H9 (cell line): ENCODE data around the gene TMEM117. TPM values are rescaled to one million over a fixed set of nuclear protein-coding genes. Genes with fewer than 3 reads are reported as not detected.

Source experiments
- DNase-seq: peaks from one replicate; pipeline ENCODE4 v3.0.0-alpha.2; 2017
- H2AFZ ChIP-seq: one replicate; pipeline ENCODE4 v1.6.1; 2013; ENCODE audit warnings: mild to moderate bottlenecking, low read length, control low read depth, moderate library complexity
- H2AK5ac ChIP-seq: 2 replicates; pipeline ENCODE4 v1.6.1; 2013; ENCODE audit warnings: low read length, control low read depth, mixed read lengths; ENCODE audit not compliant: insufficient read length
- H2BK120ac ChIP-seq: one replicate; pipeline ENCODE4 v1.6.1; 2013; ENCODE audit warnings: low read depth, mild to moderate bottlenecking, low read length, control low read depth, inconsistent platforms; ENCODE audit not compliant: poor library complexity, severe bottlenecking
- H2BK12ac ChIP-seq: 2 replicates; pipeline ENCODE4 v1.6.1; 2013; ENCODE audit warnings: low read length, control low read depth, mixed read lengths, low read depth; ENCODE audit not compliant: insufficient read length
- H2BK15ac ChIP-seq: 2 replicates; pipeline ENCODE4 v1.6.1; 2013; ENCODE audit warnings: low read depth, low read length, control low read depth
- H2BK20ac ChIP-seq: one replicate; pipeline ENCODE4 v1.6.1; 2013; ENCODE audit warnings: low read depth, mild to moderate bottlenecking, low read length, control low read depth, inconsistent platforms; ENCODE audit not compliant: poor library complexity, severe bottlenecking
- H2BK5ac ChIP-seq: 2 replicates; pipeline ENCODE4 v1.6.1; 2013; ENCODE audit warnings: low read length, control low read depth, mixed read lengths; ENCODE audit not compliant: insufficient read length
- H3K14ac ChIP-seq: 2 replicates; pipeline ENCODE4 v1.6.1; 2013; ENCODE audit warnings: low read length, control low read depth; ENCODE audit not compliant: insufficient read depth
- H3K18ac ChIP-seq: 2 replicates; pipeline ENCODE4 v1.6.1; 2013; ENCODE audit warnings: low read depth, mild to moderate bottlenecking, mixed read lengths, low read length, control low read depth; ENCODE audit not compliant: insufficient read length
- H3K23ac ChIP-seq: 2 replicates; pipeline ENCODE4 v1.6.1; 2013; ENCODE audit warnings: low read length, control low read depth, mixed read lengths, low read depth; ENCODE audit not compliant: insufficient read length
- H3K23me2 ChIP-seq: 2 replicates; pipeline ENCODE4 v1.6.1; 2013; ENCODE audit warnings: low read depth, mild to moderate bottlenecking, mixed read lengths, low read length, control low read depth; ENCODE audit not compliant: insufficient read length, poor library complexity, severe bottlenecking
- H3K27ac ChIP-seq: 2 replicates; pipeline ENCODE4 v1.5.1; 2013; ENCODE audit warnings: low read length, control low read depth, mixed read lengths, low read depth; ENCODE audit not compliant: insufficient read length
- H3K27me3 ChIP-seq: 2 replicates; pipeline ENCODE4 v1.6.1; 2013; ENCODE audit warnings: low read length, control low read depth, inconsistent platforms; ENCODE audit not compliant: insufficient read depth
- H3K4ac ChIP-seq: 2 replicates; pipeline ENCODE4 v1.6.1; 2013; ENCODE audit warnings: low read depth, mild to moderate bottlenecking, control low read depth, inconsistent platforms, low read length, moderate library complexity
- H3K4me1 ChIP-seq: 2 replicates; pipeline ENCODE4 v1.6.1; 2013; ENCODE audit warnings: low read length, control low read depth, inconsistent platforms; ENCODE audit not compliant: insufficient read depth
- H3K4me2 ChIP-seq: 2 replicates; pipeline ENCODE4 v1.6.1; 2013; ENCODE audit warnings: low read length, control low read depth, mixed read lengths; ENCODE audit not compliant: insufficient read length, insufficient read depth
- H3K56ac ChIP-seq: 2 replicates; pipeline ENCODE4 v1.6.1; 2013; ENCODE audit warnings: low read depth, mild to moderate bottlenecking, mixed read lengths, low read length, control low read depth; ENCODE audit not compliant: insufficient read length
- H3K79me1 ChIP-seq: 2 replicates; pipeline ENCODE4 v1.6.1; 2013; ENCODE audit warnings: low read depth, mild to moderate bottlenecking, moderate library complexity, low read length, control low read depth, inconsistent platforms; ENCODE audit not compliant: insufficient read depth, poor library complexity, severe bottlenecking
- H3K79me2 ChIP-seq: 2 replicates; pipeline ENCODE4 v1.6.1; 2013; ENCODE audit warnings: low read length, control low read depth, inconsistent platforms; ENCODE audit not compliant: insufficient read depth
- H3K9ac ChIP-seq: 2 replicates; pipeline ENCODE4 v1.6.1; 2013; ENCODE audit warnings: low read length, control low read depth, mixed read lengths; ENCODE audit not compliant: insufficient read length; ENCODE audit errors: extremely low read depth
- H3K9me3 ChIP-seq: one replicate; pipeline ENCODE4 v1.6.1; 2013; ENCODE audit warnings: low read depth, low read length, inconsistent platforms; ENCODE audit not compliant: control insufficient read depth
- H3T11ph ChIP-seq: one replicate; pipeline ENCODE4 v1.6.1; 2013; ENCODE audit warnings: mild to moderate bottlenecking, low read length, control low read depth, inconsistent platforms
- H4K20me1 ChIP-seq: one replicate; pipeline ENCODE4 v1.6.1; 2013; ENCODE audit not compliant: control insufficient read depth, insufficient read length, insufficient read depth
- H4K5ac ChIP-seq: 2 replicates; pipeline ENCODE4 v1.6.1; 2013; ENCODE audit warnings: low read depth, mild to moderate bottlenecking, mixed read lengths, low read length, control low read depth; ENCODE audit not compliant: insufficient read length
- H4K8ac ChIP-seq: replicated peaks from 2 replicates; pipeline ENCODE4 v1.6.1; 2013; ENCODE audit warnings: low read length, control low read depth, mixed read lengths, low read depth; ENCODE audit not compliant: insufficient read length
- H4K91ac ChIP-seq: 2 replicates; pipeline ENCODE4 v1.6.1; 2013; ENCODE audit warnings: low read depth, mild to moderate bottlenecking, moderate library complexity, mixed read lengths, low read length, control low read depth; ENCODE audit not compliant: insufficient read length
- H3K27ac Mint-ChIP-seq, 3 experiments: 2 replicates in 2 of 3; 3 replicates in 1 of 3; pipeline ENCODE4 v1.8.0; 2020 to 2021; ENCODE audit warnings: mixed read lengths in 3 of 3, mild to moderate bottlenecking in 1 of 3, moderate library complexity in 1 of 3
- H3K27me3 Mint-ChIP-seq: 2 replicates; pipeline ENCODE4 v1.8.0; 2021; ENCODE audit warnings: low read depth, mild to moderate bottlenecking, moderate library complexity, mixed read lengths
- H3K36me3 Mint-ChIP-seq, 3 experiments: 2 replicates in 2 of 3; 3 replicates in 1 of 3; pipeline ENCODE4 v1.8.0; 2020 to 2021; ENCODE audit warnings: low read depth in 3 of 3, mixed read lengths in 3 of 3; ENCODE audit not compliant: insufficient read depth in 1 of 3
- H3K4me1 Mint-ChIP-seq, 2 experiments: 2 replicates each; pipeline ENCODE4 v1.8.0; 2020; ENCODE audit warnings: mixed read lengths in 2 of 2
- H3K4me3 Mint-ChIP-seq, 2 experiments: 2 replicates in 1 of 2; 3 replicates in 1 of 2; pipeline ENCODE4 v1.8.0; 2020 to 2021; ENCODE audit warnings: mild to moderate bottlenecking in 2 of 2, mixed read lengths in 2 of 2, moderate library complexity in 1 of 2
- H3K9me3 Mint-ChIP-seq, 2 experiments: 2 replicates in 1 of 2; 3 replicates in 1 of 2; pipeline ENCODE4 v1.8.0; 2020; ENCODE audit warnings: mild to moderate bottlenecking in 2 of 2, mixed read lengths in 2 of 2, moderate library complexity in 1 of 2
- CTCF ChIP-seq: fragments of 200-600 bp; sonication (generic); conservative IDR thresholded peaks from 3 replicates; pipeline ENCODE4 v1.8.0; 2021; ENCODE audit warnings: antibody characterized with exemption, mild to moderate bottlenecking
- WGBS: extraction: QIAGEN DNeasy Blood & Tissue Kit; methylation state at CpG from one replicate; pipeline ENCODE4 v1.1.7; 2013; ENCODE audit warnings: missing lambda C conversion rate, low lambda C conversion rate, mixed read lengths; ENCODE audit not compliant: insufficient read length; ENCODE audit errors: extremely low coverage; 5-methylcytosine and 5-hydroxymethylcytosine counted together
- total RNA-seq: library from RNA; stranded (reverse); gene quantifications from 2 replicates; pipeline ENCODE4 v1.2.1, GENCODE V29; 2021

TMEM117 gene
- total RNA-seq, 1 experiment from 2014 or later = 1.7 TPM

GRCh38 chr12:44217146-44217883 lies 381.4 kb downstream of the TMEM117 start:
- H2BK120ac ChIP-seq = no peak overlapping the region
- H3K4me3 Mint-ChIP-seq = no peak overlapping the region

More at GRCh38 chr12:44217146-44217883, 381.4 kb downstream of the TMEM117 start:
- H3K14ac ChIP-seq = no peak overlapping the region
- no peak overlapping the region for H3K4me2 ChIP-seq
- H3K56ac ChIP-seq = no peak overlapping the region
- H3T11ph ChIP-seq = no peak overlapping the region
- no peaks in the 10 kb centered on the region for H3K27me3 ChIP-seq
- peaks cover 0 to 5% of the 10 kb centered on the region in 2 experiments; a peak in 3 of 5 replicates for H3K9me3 Mint-ChIP-seq
- H4K8ac ChIP-seq = no peak overlapping the region
- no CpG with 5 or more reads among the region's 4 CpGs for WGBS
- no peak overlapping the region for H2BK20ac ChIP-seq
- H3K23ac ChIP-seq = no peak overlapping the region
- TF ChIP-seq CTCF = no peak
- H2BK12ac ChIP-seq = no peak overlapping the region
- H4K91ac ChIP-seq = no peak overlapping the region
- no peak overlapping the region for H2BK15ac ChIP-seq
- no peak overlapping the region for H2AFZ ChIP-seq
- peaks cover 0 to 5% (median 0%) of the 10 kb centered on the region in 3 experiments; a peak in 4 of 7 replicates for H3K36me3 Mint-ChIP-seq
- H3K27ac Mint-ChIP-seq = no peak overlapping the region
- no peaks in the 10 kb centered on the region for H3K27me3 Mint-ChIP-seq
- H3K23me2 ChIP-seq = no peaks in the 10 kb centered on the region
- no peak overlapping the region for H3K27ac ChIP-seq
- no peaks in the 10 kb centered on the region for H3K79me1 ChIP-seq
- no peaks in the 10 kb centered on the region for H3K79me2 ChIP-seq
- H3K9me3 ChIP-seq = no peaks in the 10 kb centered on the region
- no peak overlapping the region for H3K9ac ChIP-seq
- H3K18ac ChIP-seq = no peak overlapping the region
- no peak overlapping the region for H2BK5ac ChIP-seq
- H4K20me1 ChIP-seq = no peaks in the 10 kb centered on the region
- no peak overlapping the region for H3K4ac ChIP-seq
- DNase-seq = no peak
- H2AK5ac ChIP-seq = no peak overlapping the region
- H3K4me1 Mint-ChIP-seq = no peaks in the 10 kb centered on the region
- H3K4me1 ChIP-seq = no peaks in the 10 kb centered on the region
- H4K5ac ChIP-seq = no peak overlapping the region
